NCI-H2196 treated with DMSO at 0.1 percent for 48 hours (cell line): ENCODE measurements around the gene MOB3A.
A peak's percentile ranks its signal among the peaks of the same experiment; 100 is the strongest.

Source experiments
- DNase-seq: peaks from one replicate; lab custom pipeline; 2025; ENCODE audit not compliant: unreplicated experiment; lab: John Stamatoyannopoulos, UW

Gene MOB3A

GRCh38 chr19:2083174-2083854 is 12.8 kb downstream of the MOB3A start:
- no peak for DNase-seq

DNA sequence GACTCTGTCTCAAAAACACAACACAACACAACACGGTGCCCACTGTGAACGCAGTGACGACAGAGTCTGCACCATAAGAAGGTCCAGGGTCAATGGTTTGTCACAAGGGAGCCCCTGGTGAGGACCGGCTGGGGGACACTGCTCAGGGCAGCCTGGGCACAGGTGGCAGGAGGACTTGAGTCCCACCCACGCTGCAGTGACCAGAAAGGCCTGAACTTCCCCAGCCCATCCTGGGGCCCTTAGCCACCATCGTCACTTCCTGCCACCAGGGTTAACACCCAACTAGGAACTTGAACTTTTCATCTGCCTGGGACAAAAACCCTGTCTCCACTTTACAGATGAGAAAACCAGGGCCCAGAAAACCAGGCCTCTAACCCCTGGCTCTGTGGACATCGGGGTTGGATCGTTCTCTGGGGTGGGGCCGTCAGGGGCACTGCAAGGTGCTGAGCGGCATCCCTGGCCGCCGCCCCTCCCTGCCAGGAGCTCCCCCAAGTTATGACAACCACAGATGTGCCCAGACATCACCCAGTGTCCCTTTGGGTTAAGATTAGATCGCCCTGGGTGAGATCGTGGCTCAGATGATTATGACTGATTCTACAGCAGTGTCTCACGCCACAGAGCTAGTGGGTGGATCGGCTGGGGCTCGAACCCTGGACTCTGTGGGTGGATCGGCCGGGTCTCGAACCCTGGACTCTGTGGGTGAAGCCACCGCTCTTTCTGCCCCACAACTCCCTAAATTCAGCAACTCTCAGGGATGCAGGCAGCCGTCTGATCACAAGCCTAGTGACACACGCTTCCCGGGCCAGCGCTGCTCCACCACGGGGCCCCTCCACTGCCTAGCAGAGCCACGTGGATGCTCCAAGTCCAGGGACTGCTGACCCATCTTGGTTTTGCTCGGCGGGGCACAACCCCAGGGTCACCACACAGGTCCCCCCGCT is 14.0 kb downstream of the MOB3A start:
- DNase-seq: no peak

DNA sequence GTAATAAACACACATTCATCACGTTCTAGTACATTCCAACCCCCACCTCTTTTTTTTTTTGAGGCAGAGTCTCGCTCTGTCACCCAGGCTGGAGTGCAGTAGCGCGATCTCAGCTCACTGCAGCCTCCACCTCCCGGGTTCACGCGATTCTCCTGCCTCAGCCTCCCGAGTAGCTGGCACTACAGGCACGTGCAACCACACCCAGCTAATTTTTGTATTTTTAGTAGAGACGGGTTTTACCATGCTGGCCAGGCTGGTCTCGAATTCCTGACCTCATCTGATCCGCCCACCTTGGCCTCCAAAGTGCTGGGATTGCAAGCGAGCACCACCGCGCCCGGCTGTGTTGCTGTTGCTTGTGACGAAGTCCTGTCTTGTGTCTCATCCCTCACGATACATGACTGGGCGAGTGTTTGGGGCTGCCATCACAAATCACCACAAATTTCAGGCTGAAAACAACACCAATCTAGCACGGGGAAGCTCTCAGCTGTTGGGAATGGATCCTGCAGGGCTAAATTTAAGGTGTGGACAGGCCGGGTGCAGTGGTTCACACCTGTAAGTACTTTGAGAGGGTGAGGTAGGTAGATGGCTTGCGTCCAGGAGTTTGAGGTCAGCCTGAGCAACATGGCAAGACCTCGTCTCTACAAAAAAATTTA is 15.7 kb downstream of the MOB3A start:
- DNase-seq: no peak

GRCh38 chr19:2079865-2080301 is 16.2 kb downstream of the MOB3A start:
- no peak for DNase-seq

DNA sequence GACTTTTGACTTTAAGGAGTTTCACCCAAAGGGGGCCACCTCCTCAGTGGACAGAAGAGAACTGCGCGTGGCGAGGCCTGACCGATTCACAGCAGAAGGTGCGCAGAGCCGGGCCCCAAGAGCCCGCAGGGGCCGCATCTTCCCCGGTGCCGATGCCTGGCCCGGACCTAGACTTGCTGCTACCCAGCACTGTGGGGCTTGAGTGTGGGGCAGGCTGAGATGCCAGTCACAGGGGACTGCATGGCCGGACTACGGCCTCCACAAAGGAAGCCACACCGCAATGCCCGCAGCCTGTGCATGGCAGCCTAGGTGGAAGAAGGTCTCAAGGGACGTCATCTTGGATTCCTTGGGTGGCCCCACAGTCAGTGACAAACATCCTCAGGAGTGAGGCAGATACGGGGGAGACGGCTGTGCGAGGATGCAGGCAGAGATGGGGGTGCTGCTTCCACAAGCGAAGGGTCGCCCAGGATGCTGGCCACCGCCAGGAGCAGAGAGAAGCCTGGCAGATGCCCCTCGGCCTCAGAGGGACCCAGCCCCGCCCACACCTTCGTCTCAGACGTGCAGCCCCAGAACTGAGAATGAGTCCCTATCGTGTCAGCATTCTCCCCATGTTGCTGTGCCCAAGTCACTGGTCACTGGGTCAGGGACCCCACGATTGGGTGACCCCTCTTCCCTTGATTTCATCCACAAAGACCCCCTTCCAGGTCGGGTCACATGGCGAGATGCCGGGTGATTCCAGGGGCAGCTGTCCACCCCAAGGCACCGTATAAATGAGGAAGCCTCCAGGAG is 16.9 kb downstream of the MOB3A start:
- no peak for DNase-seq

- DNase-seq: no peak
These were observed 18.1 kb downstream of the MOB3A start for GRCh38 chr19:2077833-2078619.

DNA sequence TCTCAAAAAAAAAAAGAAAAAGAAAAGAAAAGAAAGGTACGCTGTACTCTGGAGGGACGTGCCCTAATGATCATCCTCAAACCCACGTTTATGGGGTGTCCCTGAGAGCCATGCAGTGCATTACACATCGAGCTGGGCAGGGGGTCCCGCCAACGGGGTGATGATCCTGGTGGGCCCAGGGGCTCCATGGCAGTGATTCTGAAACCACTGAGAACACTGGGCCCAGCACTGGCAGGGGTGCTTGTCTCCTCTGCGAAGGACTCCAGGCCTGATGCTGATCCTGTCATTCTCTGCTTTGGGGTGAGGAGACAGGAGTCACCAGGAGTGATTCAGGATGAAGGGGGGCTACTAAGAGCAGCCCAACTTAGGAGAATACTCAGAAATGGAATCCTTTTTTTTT is 18.7 kb downstream of the MOB3A start:
- DNase-seq: no peak

- no peak for DNase-seq
These were observed 19.6 kb downstream of the MOB3A start for GRCh38 chr19:2076526-2076944.

- no peak for DNase-seq
These were observed 23.2 kb downstream of the MOB3A start for GRCh38 chr19:2072757-2073551.

DNA sequence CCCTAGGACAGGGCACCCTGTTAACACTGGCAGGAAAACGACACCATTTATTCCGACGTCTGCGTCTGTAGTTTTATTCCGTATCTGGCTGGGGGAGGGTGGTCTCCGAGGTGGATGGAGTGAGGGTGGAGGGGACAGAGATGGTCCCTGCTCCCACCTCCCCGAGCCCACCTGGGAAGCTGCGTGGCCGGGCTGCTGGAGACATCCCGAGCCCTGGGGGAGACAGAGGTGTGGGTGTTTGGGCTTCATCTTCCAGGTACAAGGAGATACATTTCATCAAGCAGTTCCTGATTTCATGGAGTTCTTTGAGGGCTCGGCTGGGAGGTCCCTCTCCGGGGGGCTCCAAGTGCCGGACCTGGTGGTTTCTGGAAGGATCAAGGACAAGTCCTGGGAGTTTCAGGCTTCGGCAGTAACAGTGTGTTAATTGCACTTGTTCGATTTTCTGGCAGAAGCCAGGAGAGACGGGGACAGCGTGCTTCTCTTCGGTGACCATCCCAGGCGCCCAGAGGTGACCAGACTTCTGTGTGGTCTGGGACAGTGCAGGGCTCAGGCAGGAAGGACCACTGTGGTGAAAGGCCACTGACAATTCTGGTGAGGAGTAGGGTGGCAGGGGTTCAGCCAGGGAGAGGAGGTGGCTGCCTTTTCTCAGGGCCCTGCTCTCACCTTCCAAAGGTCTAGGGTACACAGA is 25.0 kb downstream of the MOB3A start:
- DNase-seq: no peak

DNA sequence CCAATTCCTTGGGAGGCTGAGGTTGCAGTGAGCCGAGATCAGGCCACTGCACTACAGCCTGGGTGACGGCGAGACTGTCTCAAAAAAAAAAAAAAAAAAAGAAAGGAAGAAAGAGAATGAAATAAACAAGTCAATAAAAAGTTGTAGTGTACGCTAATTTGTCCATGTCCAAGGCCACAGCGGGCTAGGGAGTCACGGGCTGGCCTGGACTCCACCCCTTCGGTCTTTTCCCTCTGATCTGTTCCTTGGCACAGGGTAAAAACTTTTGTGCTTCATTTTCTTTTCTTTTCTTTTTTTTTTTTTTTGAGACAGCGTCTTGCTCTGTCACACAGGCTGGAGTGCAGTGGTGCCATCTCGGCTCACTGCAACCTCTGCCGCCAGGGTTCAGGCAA is 25.7 kb downstream of the MOB3A start:
- no peak for DNase-seq

- no peak for DNase-seq
These were observed 31.2 kb downstream of the MOB3A start for GRCh38 chr19:2064788-2065524.

GRCh38 chr19:2064395-2064787 is 31.7 kb downstream of the MOB3A start:
- no peak for DNase-seq

- no peak for DNase-seq
These were observed 32.3 kb downstream of the MOB3A start for GRCh38 chr19:2063824-2064223.

DNA sequence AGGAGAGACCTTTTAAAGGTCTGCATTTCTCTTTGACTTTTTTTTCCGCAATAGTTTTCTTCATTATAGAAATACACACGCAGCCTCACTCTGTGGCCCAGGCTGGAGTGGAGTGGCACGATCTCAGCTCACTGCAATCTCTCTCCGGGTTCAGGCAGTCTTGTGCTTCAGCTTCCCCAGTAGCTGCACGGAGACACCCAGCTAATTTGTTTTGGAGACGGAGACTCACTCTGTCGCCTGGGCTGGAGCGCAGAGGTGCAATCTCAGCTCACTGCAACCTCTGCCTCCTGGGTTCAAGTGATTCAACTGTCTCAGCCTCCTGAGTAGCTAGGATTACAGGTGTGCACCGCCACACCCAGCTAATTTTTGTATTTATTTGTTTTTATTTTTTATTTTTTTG is 33.4 kb downstream of the MOB3A start:
- no peak for DNase-seq

DNA sequence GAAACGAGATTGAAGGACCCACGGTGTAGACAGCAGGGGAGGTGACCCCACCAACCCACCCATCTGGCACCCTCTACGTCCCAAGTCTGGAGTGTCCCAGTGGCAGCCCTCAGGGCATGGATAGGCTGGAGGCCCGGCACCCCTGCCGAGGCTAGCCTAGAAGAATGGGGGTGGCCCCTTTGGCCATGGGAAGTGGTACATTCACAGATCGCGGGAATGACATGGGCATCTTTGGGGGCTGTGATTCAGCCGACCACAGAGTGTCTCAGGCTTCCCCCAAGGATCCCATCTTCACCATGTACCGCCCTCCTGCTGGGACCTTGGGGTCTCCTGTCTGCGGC is 33.8 kb downstream of the MOB3A start:
- no peak for DNase-seq

GRCh38 chr19:2061495-2062388 is 34.4 kb downstream of the MOB3A start:
- DNase-seq: peak; percentile 97
